ENCODE measurements around the gene FAM131A. TPM values are rescaled to one million over a fixed set of nuclear protein-coding genes. Genes with fewer than 3 reads are reported as not detected.

Gene FAM131A
- total RNA-seq, 1 donor from 2014 or later: 24.4 TPM

DNA sequence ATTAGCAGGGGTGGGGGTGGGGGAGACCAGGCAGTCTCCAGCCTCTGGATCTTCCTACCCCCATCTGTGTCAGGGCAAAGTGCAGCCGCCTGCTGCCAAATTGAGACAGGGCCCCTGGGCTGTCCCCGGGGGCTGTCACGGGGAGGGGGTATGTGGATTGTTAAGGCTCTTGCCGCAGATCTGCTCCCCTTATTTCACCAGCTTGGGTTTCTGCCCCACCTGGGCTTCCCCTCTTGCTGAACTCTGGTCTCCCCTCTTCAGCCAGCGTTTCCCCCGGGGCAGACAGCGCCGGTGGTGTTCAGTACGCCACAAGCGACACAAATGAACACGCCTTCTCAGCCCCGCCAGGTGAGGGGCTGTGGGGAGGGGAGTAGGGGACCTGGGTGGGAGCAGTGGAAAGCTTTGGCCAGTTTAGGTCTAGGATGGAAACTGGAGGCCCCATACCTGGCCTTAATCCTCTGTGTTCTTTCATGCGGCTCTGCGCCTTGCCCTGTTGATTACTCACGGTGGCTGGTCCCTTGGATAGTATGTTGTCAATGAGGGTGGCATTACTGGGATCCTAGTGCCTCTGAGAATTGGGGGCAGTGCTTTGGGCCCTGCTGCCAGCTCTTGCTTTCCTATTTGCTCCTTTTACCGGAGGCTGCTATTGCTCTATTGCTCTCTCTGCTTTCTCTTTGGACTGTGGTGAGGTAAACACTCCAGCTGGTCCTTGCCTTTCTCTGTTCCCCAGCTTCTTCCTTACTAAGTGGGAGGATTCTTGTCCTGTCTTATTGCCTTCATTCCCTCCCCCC lies 21.3 kb upstream of the FAM131A start:
- DNase-seq (ENCODE audit: low spot score): no peak

DNA sequence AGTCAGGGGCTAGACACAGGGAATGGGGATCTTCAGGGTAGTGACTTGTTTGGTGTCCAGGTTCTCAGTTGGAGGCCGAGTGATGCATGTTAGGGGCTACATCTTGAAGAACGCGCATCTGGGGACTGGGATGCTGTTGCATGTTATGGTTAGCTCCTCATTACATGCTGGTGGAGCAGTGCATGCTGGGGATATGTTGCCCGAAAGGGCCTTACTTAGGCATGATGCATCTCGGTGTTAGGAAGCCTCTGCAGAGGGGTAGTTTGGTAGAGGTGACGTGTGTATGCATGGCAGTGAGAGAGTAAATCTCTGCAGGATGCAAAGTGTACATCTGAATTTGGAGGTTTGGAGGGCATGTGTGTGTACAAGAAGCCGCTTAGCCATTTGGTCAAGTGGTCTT lies 20.6 kb upstream of the FAM131A start:
- DNase-seq (ENCODE audit: low spot score): no peak

DNA sequence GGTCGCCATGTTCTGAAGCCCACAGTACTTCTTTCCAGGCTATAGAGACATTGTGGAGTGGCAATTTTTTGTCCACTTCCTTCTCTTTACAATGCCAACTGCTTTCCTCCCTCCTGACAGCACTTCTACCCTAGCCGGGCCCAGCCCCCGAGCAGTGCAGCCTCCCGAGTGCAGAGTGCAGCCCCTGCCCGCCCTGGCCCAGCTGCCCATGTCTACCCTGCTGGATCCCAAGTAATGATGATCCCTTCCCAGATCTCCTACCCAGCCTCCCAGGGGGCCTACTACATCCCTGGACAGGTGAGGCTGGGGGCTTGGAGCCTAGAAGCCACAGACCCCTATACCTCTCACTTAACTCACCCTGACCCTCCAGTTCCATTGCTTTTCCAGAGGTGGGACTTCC lies 20.2 kb upstream of the FAM131A start:
- DNase-seq (ENCODE audit: low spot score): no peak

DNA sequence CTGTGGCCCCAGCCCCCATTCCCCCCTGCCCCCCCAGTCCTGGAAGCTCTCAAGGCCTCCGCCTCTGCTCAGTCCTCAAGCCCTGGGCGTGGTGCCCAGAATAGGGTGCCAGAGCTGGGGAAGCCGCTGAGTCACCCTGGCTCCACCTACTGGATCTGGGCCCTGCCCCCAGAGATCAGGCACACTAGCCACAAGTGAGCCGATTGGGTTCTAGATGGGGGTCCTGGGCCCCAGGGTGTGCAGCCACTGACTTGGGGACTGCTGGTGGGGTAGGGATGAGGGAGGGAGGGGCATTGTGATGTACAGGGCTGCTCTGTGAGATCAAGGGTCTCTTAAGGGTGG lies 17.3 kb upstream of the FAM131A start:
- peak; percentile 96 for DNase-seq (ENCODE audit: low spot score)

DNA sequence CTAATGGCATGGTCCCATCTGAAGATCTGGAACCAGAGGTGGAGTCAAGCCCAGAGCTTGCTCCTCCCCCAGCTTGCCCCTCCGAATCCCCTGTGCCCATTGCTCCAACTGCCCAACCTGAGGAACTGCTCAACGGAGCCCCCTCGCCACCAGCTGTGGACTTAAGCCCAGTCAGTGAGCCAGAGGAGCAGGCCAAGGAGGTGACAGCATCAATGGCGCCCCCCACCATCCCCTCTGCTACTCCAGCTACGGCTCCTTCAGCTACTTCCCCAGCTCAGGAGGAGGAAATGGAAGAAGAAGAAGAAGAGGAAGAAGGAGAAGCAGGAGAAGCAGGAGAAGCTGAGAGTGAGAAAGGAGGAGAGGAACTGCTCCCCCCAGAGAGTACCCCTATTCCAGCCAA lies 15.7 kb upstream of the FAM131A start:
- no peak for DNase-seq (ENCODE audit: low spot score)

DNA sequence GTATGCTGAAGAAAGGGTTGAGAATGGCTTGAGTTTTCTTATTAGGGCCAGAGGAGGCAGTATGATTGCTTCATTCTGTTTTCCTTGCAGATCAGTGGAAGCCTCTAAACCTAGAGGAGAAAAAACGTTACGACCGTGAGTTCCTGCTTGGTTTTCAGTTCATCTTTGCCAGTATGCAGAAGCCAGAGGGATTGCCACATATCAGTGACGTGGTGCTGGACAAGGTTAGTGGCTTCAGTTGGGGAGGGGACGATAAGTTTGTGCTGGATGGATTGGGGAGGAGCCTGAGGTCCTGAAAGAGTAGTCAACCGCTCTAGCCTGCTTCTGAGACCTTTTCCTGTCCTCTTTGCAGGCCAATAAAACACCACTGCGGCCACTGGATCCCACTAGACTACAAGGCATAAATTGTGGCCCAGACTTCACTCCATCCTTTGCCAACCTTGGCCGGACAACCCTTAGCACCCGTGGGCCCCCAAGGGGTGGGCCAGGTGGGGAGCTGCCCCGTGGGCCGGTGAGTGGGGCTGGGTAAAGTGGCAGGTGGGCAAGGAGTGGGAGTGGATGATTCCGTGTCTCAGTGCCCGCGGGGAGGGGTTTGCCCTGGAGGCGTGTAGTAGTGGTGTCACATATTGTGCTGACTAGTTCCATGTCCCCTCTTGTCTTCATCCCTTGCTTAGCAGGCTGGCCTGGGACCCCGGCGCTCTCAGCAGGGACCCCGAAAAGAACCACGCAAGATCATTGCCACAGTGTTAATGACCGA lies 14.5 kb upstream of the FAM131A start:
- DNase-seq (ENCODE audit: low spot score): no peak

DNA sequence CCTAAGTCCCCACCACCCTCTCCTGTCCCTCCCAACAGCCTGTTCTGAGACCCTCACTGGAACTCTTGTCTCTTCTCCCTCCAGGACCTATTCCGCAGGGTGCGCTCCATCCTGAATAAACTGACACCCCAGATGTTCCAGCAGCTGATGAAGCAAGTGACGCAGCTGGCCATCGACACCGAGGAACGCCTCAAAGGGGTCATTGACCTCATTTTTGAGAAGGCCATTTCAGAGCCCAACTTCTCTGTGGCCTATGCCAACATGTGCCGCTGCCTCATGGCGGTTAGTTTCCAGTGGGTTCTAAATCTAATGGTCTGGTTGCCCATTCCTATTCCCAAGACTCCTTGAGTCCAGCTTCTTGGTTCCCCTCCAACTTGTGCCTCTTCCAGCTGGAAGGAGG lies 13.7 kb upstream of the FAM131A start:
- no peak for DNase-seq (ENCODE audit: low spot score)

DNA sequence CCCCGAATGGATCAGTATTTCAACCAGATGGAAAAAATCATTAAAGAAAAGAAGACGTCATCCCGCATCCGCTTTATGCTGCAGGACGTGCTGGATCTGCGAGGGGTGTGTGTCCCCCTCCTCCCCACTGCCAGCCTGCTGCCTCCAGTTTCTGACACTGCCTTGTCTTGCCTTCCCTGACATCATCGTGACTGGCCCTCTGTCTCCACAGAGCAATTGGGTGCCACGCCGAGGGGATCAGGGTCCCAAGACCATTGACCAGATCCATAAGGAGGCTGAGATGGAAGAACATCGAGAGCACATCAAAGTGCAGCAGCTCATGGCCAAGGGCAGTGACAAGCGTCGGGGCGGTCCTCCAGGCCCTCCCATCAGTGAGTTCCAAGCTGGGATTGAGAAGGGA lies 12.1 kb upstream of the FAM131A start:
- no peak for DNase-seq (ENCODE audit: low spot score)

DNA sequence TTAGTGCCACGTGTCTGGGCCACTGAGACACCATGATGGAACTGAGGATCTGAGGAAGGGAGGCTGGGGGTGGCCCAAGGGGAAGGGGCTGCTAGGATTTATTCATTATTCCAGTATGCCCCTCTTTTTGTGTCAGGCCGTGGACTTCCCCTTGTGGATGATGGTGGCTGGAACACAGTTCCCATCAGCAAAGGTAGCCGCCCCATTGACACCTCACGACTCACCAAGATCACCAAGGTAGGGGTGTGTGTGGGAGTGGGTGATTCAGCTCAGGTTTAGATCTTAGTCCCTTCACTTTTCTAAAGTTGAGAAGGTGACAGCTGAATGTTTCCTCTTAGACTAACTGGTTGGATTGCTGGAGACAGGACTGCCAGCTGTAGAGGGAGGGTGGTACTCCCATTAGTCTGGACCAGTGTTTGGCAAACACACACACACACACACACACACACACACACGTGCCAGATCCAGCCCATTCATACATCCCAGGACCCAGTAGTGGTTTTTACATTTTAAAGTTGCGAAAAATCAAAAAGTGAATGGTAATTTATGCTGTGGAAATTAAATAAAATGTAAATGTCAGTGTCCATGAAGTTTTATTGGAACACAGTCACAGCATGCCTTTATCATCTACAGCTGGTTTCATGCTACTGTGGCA lies 11.6 kb upstream of the FAM131A start:
- DNase-seq (ENCODE audit: low spot score): no peak

DNA sequence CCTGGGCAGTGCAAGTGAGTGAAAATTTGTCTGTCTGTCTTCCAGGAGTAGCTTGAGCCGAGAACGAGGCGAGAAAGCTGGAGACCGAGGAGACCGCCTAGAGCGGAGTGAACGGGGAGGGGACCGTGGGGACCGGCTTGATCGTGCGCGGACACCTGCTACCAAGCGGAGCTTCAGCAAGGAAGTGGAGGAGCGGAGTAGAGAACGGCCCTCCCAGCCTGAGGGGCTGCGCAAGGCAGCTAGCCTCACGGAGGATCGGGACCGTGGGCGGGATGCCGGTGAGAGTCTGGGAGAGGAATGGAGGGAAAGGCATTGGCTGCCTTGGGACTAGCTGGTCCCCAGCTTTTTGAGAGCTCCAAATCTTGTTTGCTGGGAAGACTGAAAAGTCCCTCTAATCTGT lies 10.2 kb upstream of the FAM131A start:
- DNase-seq (ENCODE audit: low spot score): no peak

DNA sequence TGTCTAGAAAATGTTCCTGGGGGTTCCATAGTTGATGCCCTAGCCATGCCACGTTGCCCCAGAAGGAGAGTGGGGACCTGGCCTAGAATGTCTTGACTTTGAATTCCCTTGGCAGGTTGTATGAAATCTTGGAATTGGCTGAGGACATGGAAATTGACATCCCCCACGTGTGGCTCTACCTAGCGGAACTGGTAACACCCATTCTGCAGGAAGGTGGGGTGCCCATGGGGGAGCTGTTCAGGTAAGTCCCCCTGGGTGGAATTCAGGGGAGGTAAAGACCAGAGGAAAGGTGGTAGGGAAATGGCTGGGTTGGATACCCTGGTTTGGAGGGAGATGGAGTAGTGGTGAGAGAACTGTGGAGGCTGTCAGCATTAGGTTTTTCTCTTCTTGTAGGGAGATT lies 8.9 kb upstream of the FAM131A start:
- DNase-seq (ENCODE audit: low spot score): no peak

DNA sequence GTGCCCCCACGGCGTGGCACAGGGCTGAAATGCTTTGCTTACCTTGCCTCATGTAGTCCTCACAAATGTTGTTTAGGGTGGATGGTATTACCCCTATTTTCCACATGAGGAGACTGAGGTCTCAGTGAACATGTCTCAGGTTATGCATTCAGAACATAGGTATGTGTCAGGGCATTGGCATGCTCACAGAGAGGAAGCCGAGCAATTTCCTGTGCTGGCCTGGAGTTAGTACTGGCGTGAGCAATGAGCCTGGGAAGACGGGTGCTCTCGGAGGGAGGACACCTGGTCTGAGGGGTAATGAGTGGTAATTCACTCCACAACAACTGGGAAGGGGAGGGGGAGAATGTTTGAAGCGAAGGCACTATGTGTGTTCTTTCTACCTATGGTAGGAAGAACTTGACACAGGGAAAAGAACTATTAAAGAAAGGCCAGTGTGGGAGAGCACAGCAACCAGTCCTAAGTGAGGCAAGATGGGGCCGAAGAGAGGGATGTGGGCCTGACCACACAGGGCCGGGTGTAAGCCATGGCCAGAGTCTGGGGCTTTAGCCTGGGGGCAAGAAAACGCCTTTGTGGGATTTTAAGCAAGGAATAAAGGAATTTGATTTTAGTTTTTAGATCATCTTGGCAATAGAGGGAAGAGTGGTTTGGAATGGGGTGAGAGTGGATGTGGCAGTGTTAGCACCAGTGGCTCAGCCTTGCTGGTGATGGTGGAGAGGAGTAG lies 4.9 kb upstream of the FAM131A start:
- DNase-seq (ENCODE audit: low spot score): no peak

DNA sequence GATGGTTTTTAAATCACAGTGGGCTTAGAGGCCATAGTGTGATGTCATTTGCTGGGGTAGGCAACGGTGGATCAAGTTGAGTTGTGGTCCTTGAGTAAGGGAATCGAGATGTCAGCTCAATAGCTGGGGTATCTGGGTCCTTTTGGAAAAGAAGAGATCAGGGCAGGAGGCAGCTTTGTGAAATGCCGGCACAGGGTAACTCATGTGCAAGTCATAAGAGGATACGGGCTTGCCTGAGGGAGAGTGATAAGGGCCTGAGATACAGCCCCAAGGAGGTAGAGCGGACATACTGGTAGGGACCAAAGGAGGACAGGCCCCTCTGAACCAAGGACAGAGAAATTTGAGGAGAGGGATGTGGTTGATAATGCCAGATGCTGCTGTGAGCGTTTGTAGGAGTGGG lies 4.2 kb upstream of the FAM131A start:
- DNase-seq (ENCODE audit: low spot score): no peak

DNA sequence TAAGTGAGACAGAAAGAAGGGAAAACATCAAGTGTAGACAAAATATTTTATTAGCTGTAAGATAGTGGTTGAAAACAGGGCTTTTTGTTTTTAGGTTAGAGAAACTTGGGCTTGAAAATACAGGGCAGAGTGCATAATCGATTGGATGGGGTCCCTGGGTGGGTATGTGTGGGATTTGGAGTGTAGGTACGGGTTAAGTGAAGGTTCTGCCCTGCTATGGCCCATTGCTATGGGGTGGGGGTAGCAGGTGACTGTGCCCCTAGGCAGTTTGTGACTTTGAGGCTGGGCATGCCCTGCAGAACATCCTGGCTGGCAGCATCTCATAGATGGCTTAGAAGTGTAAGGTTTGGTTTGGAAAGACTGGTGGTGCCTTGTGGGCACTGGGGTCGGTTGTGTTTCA lies 3.7 kb upstream of the FAM131A start:
- no peak for DNase-seq (ENCODE audit: low spot score)

DNA sequence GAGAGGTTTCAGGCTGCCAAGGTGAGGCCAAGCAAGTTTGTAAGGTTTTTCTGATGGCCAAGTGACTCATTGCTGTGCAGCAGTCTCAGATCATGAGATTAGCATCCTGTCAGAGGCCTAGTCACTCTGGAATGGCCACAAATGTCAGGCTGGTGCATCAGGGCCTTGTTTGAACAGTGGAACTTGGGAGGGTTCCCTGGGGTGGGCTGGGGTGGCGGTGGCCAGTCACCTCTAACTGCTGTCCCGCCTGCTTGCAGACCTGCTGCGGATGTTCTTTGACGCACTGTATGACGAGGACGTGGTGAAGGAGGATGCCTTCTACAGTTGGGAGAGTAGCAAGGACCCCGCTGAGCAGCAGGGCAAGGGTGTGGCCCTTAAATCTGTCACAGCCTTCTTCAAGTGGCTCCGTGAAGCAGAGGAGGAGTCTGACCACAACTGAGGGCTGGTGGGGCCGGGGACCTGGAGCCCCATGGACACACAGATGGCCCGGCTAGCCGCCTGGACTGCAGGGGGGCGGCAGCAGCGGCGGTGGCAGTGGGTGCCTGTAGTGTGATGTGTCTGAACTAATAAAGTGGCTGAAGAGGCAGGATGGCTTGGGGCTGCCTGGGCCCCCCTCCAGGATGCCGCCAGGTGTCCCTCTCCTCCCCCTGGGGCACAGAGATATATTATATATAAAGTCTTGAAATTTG lies 2.8 kb upstream of the FAM131A start:
- no peak for DNase-seq (ENCODE audit: low spot score)

DNA sequence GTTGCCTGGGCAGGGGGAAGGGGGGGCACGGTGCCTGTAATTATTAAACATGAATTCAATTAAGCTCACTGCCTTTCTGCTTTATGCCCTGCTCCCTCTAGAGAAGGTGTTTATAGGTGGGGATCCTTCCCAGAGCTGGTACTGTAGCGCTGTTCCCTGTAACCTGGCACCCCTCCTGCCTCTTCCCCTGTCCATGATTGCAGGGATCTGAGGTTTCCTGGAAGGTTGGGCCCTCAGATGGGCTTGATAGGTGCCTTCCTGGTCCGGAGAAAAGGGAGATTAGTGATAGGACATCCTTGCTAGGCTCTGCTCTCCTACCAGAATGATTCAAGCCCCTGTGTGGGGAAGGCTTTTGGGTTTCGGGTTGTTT lies 2.1 kb upstream of the FAM131A start:
- DNase-seq (ENCODE audit: low spot score): no peak

DNA sequence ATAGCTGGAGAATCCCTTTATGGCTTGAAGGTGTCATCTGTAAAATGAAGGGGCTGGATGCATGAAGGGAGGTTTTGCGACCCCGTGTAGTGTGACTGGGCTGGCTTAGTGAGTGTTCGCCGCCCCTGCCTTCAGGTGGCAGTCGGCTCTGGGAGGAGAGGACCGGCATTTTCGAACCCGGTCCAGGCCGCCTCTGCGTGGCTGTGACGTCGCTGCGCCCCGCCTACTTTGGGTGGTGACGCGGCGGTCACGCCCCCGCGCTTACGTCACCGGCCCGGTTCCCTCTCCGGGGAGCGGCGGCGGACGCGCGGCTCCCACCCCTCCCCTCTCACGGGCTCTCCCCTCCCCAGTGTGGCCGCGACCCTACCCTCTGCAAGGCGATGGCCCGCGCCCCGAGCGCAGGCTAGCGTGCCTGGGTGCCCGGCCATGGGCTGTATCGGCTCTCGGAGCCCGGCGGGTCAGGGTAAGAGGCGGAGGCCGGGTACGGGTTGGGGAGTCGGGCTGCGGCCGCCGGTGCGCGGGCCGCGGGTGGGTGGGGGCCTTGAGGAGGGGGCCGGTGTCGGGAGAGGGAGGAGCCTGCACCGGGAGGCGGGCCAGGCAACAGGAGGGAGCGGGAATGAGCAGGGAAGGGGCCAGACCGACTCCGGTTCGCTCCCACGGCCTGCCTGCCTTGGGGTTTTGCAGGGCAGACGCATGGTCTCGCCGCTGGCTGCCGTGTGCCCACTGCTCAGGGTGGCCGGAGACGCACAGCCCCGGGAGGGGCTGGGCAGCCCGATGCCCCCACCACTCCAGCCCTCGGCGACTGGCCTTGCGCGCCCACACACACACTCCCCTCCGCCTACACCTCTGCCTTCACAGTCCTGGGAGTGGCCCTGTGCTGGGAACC lies 1.5 kb upstream of the FAM131A start:
- peak; percentile 98 for DNase-seq (ENCODE audit: low spot score)

DNA sequence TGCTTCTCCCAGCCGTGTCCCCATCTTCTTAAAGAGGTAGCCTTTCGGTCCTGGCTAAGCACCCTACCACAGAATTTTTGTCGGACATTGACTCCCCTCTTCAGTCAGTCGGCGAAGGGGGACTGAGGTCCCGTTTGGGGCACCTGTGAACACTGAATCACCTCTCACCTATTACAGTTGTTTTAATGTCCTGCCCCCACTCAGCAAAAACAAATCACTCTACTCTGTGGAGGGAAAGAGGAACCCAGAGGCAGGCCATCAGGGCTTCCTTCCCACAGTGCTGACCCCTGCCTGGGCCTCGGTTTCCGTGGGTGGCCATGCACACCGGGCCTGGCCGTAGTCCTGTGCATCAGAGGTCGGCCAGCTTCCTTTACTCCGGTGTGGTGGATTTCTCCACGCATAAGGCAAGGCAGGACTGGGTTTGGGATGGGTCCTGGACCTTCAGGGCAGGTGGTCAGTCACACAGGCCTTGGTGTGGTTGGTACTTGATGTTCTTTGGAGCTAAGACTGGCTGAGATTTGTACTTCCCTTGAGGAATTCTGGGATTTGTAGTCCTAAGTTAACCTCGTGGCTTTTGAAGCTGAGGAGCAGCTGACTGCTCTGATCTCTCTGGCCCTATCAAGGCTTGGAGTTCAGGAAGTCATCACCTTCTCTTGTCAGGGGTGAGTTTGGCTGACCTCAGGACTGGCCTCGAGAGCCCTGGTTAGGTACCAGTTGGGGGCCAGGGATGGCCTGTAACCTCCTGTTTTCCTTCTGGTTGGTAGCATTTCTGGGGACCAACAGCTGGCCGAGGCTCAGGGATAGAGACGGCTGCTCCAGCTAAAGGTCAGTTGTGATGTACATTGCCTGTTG lies 627 bp upstream of the FAM131A start:
- no peak for DNase-seq (ENCODE audit: low spot score)

DNA sequence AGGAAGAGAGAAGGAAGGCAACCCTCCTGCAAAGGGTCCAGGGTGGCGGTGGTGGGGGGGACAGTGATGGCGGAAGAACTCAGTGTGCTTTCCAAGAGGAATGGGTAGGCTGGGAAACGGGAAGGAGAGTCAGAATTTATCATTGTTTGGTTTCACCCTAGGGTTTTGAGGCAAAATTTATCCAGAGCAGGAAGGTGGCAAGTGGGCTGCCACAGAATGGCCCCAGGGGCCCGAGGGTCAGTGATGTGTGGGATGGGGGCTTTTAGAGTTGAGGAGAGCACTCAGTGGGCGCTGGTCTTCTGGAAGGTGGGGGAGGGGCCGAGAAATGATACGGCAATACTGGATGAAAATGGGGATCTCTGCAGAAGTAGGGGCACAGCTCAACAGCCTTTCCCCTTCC lies 581 bp downstream of the FAM131A start:
- DNase-seq (ENCODE audit: low spot score): no peak

Measured in mesenteric fat pad (tissue), 1 donor.